NCI-H187 (cell line): Measurements from ENCODE around the gene TMEM109.

Experiments
- DNase-seq, 2 experiments: peaks; one replicate each; lab custom pipeline; 2025; lab: John Stamatoyannopoulos, UW

TMEM109 gene

GRCh38 chr11:60913793-60914632, at the start of gene TMEM109:
TMEM109 (plus strand) TSS chr11:60914158; CDS start chr11:60919694, 5,536 bp downstream.
- DNase-seq, result peak; percentile 75 to 97

- DNase-seq, result no peak
Measured at GRCh38 chr11:60864856-60865513, 49.0 kb upstream of the TMEM109 start.

GRCh38 chr11:60866911-60867870, 46.8 kb upstream of the TMEM109 start, which contains the start of gene ZP1:
ZP1 (plus strand) TSS chr11:60867542; CDS start chr11:60867562, 20 bp downstream.
- DNase-seq, result no peak

GRCh38 chr11:60867871-60868681, 45.9 kb upstream of the TMEM109 start:
- no peak for DNase-seq

GRCh38 chr11:60868682-60869450, 45.1 kb upstream of the TMEM109 start:
- no peak for DNase-seq

GRCh38 chr11:60869451-60869825, 44.5 kb upstream of the TMEM109 start:
- no peak for DNase-seq

- DNase-seq, result no peak
Measured at GRCh38 chr11:60870276-60870675, 43.7 kb upstream of the TMEM109 start.

- DNase-seq, result no peak
Measured at GRCh38 chr11:60870733-60871377, 43.1 kb upstream of the TMEM109 start.

- DNase-seq, result no peak
Measured at GRCh38 chr11:60871378-60872061, 42.4 kb upstream of the TMEM109 start.

GRCh38 chr11:60872124-60872960, 41.6 kb upstream of the TMEM109 start:
- DNase-seq, result no peak

- no peak for DNase-seq
Measured at GRCh38 chr11:60872961-60873524, 40.9 kb upstream of the TMEM109 start.

GRCh38 chr11:60873533-60873932, 40.4 kb upstream of the TMEM109 start:
- no peak for DNase-seq

- no peak for DNase-seq
Measured at GRCh38 chr11:60874421-60875365, 39.3 kb upstream of the TMEM109 start.

- no peak for DNase-seq
Measured at GRCh38 chr11:60875366-60876167, 38.4 kb upstream of the TMEM109 start.

- DNase-seq, result no peak
Measured at GRCh38 chr11:60876168-60876485, 37.8 kb upstream of the TMEM109 start.
